ENCODE data around the gene ADGRV1. TPM values are rescaled to one million over a fixed set of nuclear protein-coding genes. Genes with fewer than 3 reads are reported as not detected.
A peak's percentile ranks its signal among the peaks of the same experiment; 100 is the strongest.
"Not testable (repeated sequence)": the region's sequence is repeated elsewhere in the genome, so short reads cannot be mapped to it uniquely, and the experiment has no call there.

ADGRV1 gene
- total and polyA plus RNA-seq, 3 donors from 2014 or later, result 10.8 to 18.0 (median 12.6) TPM

DNA sequence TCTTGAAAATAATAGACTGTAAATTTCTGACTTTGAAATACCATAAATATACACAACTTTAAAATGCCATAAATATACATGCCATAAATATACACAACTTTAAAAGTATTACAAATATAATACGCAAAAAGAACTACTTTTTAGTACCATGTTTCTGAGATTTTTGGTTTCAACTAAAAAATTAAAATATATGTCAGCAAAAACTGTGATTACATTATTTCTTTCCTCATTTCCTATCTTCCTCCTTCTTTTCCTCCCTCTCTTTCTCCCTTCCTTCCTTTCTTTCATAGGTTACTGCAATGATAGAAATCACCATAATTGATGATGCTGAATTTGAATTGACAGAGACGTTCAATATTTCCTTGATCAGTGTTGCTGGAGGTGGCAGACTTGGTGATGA, 200.5 kb downstream of the ADGRV1 start:
- WGBS, 2 donors, result 80 to 86% methylated on average over 2 of the region's 2 CpGs
- Histone ChIP-seq H3K4me1 (no peaks in the 10 kb centered on the region), H3K27me3 (no peaks in the 10 kb centered on the region), H3K27ac (no peak overlapping the region), H3K36me3 (ENCODE audit: low read depth, missing control alignments) (no peaks in the 10 kb centered on the region), H3K4me3 (no peak overlapping the region), H3K9me3 (no peaks in the 10 kb centered on the region)
- TF ChIP-seq POLR2A (IDR thresholded peaks at IDR 0.05), result no peak
- TF ChIP-seq CTCF (IDR thresholded peaks at IDR 0.05), result no peak
- intact Hi-C loops (cut with DNase I; ENCODE audit: low total_unique reads), result no loop called here
- DNase-seq, result no peak

GRCh38 chr5:90767710-90768109, 209.1 kb downstream of the ADGRV1 start:
- intact Hi-C loops (cut with DNase I; ENCODE audit: low total_unique reads), result no loop called here
- H3K36me3 ChIP-seq (ENCODE audit: low read depth, missing control alignments), result no peaks in the 10 kb centered on the region
- H3K9me3 ChIP-seq, result no peaks in the 10 kb centered on the region
- no peaks in the 10 kb centered on the region for H3K27me3 ChIP-seq
- H3K27ac ChIP-seq, result no peak overlapping the region
- TF ChIP-seq POLR2A (IDR thresholded peaks at IDR 0.05), result no peak
- WGBS, 2 donors, result 90 to 95% methylated on average over 3 of the region's 3 CpGs
- no peak overlapping the region for H3K4me3 ChIP-seq
- DNase-seq, result no peak
- H3K4me1 ChIP-seq, result no peaks in the 10 kb centered on the region

DNA sequence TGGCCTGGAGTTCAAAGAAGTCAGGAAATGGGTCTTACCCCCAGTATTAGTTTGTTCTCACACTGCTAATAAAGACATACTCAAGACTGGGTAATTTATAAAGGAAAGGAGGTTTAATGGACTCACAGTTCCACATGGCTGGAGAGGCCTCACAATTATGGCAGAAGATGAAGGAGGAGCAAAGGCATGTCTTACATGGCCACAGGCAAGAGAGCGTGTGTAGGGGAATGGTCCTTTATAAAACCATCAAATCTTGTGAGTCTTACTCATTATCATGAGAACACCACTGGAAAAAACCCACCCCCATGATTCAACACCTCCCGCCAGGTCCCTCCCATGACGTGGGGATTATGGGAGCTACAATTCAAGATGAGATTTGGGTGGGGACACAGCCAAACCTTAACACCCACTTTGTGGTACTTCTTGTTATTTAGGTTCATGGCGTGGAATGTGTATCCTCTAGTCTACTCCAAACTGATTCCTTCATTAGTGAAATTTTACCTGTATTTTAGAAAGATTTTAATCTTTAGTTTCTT, 211.5 kb downstream of the ADGRV1 start:
- intact Hi-C loops (cut with DNase I; ENCODE audit: low total_unique reads); H3K27ac ChIP-seq; H3K27me3 ChIP-seq; H3K4me3 ChIP-seq; H3K4me1 ChIP-seq; DNase-seq; H3K9me3 ChIP-seq; H3K36me3 ChIP-seq (ENCODE audit: low read depth, missing control alignments): not testable (repeated sequence)
- 95 to 96% methylated on average over 4 of the region's 4 CpGs for WGBS, 2 donors

DNA sequence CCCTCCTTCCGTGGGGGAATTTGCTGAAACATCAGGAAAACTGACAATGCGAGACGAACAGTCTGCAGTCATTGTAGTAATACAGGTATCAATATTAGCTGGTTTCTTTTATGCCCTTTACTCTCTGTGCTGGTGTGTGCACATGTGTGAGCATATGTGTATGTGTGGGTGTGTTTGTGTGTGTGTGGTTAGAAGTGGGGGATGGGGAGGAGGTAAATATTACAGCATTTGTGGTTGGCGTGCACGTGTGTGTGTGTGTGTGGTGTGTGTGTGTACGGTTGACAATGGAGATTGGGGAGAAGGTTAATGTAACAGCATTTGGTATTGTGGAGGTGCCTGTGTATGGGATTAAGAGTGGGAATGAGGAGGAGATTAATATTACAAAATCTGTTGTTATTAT, 219.4 kb downstream of the ADGRV1 start:
- no peak for DNase-seq
- Histone ChIP-seq H3K9me3 (no peaks in the 10 kb centered on the region), H3K36me3 (ENCODE audit: low read depth, missing control alignments) (no peaks in the 10 kb centered on the region), H3K27me3 (no peaks in the 10 kb centered on the region), H3K27ac (no peak overlapping the region), H3K4me1 (no peaks in the 10 kb centered on the region), H3K4me3 (no peak overlapping the region)
- WGBS, 2 donors, result 83 to 89% methylated on average over 6 of the region's 6 CpGs
- no peak for TF ChIP-seq POLR2A (IDR thresholded peaks at IDR 0.05)
- no peak for TF ChIP-seq CTCF (IDR thresholded peaks at IDR 0.05)
- intact Hi-C loops (cut with DNase I; ENCODE audit: low total_unique reads), result no loop called here

DNA sequence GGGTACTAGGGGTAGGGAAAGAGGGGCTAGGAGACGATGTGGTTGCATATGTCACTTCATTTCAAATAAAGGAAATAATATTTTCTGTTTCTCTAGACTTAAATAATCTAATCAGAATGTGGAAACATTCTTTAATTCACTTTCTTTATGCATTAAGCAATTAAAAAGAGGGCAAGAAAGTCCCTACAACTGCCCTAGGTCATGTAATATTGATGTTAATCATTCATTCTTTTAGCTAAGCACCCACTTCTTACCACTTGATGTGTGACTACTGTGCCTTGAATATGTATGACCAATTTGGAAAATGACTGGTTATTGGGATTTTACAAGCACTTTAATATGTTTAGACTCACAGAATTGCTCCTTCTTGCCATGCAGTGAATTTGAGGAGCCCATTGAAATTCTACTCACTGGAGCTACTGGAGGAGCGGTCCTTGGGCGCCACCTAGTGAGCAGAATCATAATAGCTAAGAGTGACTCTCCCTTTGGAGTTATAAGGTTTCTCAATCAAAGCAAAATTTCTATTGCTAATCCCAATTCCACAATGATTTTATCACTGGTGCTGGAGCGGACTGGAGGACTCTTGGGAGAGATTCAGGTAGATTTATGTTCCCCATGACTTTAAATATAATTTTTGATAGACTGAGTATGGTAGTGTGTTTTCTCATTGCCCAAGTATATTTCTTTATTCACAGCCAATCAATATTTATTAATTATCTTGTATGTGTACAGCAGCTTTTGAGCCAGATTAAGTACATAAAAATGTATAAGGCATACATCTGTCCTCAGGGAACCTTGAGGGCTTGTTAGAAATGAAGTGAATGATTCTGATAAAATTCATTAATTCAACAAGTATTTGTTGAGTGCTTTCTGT, 225.1 kb downstream of the ADGRV1 start:
- Histone ChIP-seq H3K27me3 (no peaks in the 10 kb centered on the region), H3K4me3 (no peak overlapping the region), H3K9me3 (no peaks in the 10 kb centered on the region), H3K36me3 (ENCODE audit: low read depth, missing control alignments) (no peaks in the 10 kb centered on the region), H3K4me1 (no peaks in the 10 kb centered on the region), H3K27ac (no peak overlapping the region)
- intact Hi-C loops (cut with DNase I; ENCODE audit: low total_unique reads), result no loop called here
- WGBS, 2 donors, result 36 to 38% methylated on average over 4 of the region's 4 CpGs
- DNase-seq, result peak; percentile 88
- no peak for TF ChIP-seq POLR2A (IDR thresholded peaks at IDR 0.05)
- peak; percentile 42 to 85 (median 72) for TF ChIP-seq CTCF (IDR thresholded peaks at IDR 0.05)
